Panc1 (cell line): ENCODE measurements around the gene MFAP3. TPM values are rescaled to one million over a fixed set of nuclear protein-coding genes. Genes with fewer than 3 reads are reported as not detected.

Source experiments
- ATAC-seq: fragments of 200-7000 bp; cut with Tn5 transposase; 2 replicates; pipeline ENCODE4 v1.9.1; 2020; ENCODE audit warnings: mild to moderate bottlenecking, moderate library complexity
- BruUV-seq: library from RNA; stranded (reverse); fragments of 400-500 nt; replicated peaks from 2 replicates; lab custom pipeline; 2021; lab: Mats Ljungman, UMichigan
- CTCF ChIA-PET: fragments of 300-600 bp; sonication (Branson Sonifier 250); formaldehyde crosslinking; loops from one replicate; lab custom pipeline; 2022; ENCODE audit warnings: antibody characterized with exemption; lab: Charles Lee
- POLR2A ChIA-PET: fragments of 300-600 bp; sonication (Branson Sonifier 250); formaldehyde crosslinking; loops from one replicate; lab custom pipeline; 2022; ENCODE audit warnings: antibody characterized with exemption; lab: Charles Lee
- DNase-seq: peaks from one replicate; pipeline ENCODE4 v3.0.0-alpha.2; 2010; ENCODE audit warnings: low read depth, low spot score
- H3K27ac ChIP-seq: 2 replicates; pipeline ENCODE4 v1.5.1; 2011; ENCODE audit warnings: mild to moderate bottlenecking, low read length, inconsistent platforms
- H3K27me3 ChIP-seq: fragments of 200-500 bp; sonication (Bioruptor generic); 2 replicates; pipeline ENCODE4 v1.6.0; 2014; ENCODE audit warnings: low read length, inconsistent platforms; ENCODE audit not compliant: control insufficient read depth, insufficient read depth
- H3K36me3 ChIP-seq: fragments of 200-500 bp; sonication (Bioruptor generic); 2 replicates; pipeline ENCODE4 v1.5.1; 2014; ENCODE audit warnings: inconsistent platforms, mild to moderate bottlenecking, low read length, moderate library complexity; ENCODE audit not compliant: control insufficient read depth, insufficient read depth
- H3K4me1 ChIP-seq: 2 replicates; pipeline ENCODE4 v1.5.1; 2011; ENCODE audit warnings: inconsistent platforms, mild to moderate bottlenecking, low read length, moderate library complexity; ENCODE audit not compliant: control insufficient read depth, insufficient read depth
- H3K4me3 ChIP-seq, 2 experiments: 2 replicates each; pipeline ENCODE4 v1.5.1; 2011 to 2012; ENCODE audit warnings: low read depth in 2 of 2, low read length in 2 of 2, mild to moderate bottlenecking in 2 of 2, inconsistent platforms in 1 of 2, moderate library complexity in 1 of 2
- H3K9me3 ChIP-seq: fragments of 200-500 bp; sonication (Bioruptor generic); 2 replicates; pipeline ENCODE4 v1.5.1; 2014; ENCODE audit warnings: low read depth, mild to moderate bottlenecking, inconsistent platforms, low read length, moderate library complexity; ENCODE audit not compliant: control insufficient read depth, insufficient read depth
- CTCF ChIP-seq: fragments of 450-650 bp; IDR thresholded peaks from 2 replicates; pipeline ENCODE4 v1.5.1; 2017; ENCODE audit warnings: mild to moderate bottlenecking
- POLR2AphosphoS5 ChIP-seq: IDR thresholded peaks from 2 replicates; pipeline ENCODE4 v1.6.1; 2012; ENCODE audit warnings: mild to moderate bottlenecking, low read depth, low read length, moderate library complexity
- REST ChIP-seq, 2 experiments: IDR thresholded peaks; 2 replicates each; pipeline ENCODE4 v1.6.1; 2011 to 2012; ENCODE audit warnings: low read depth in 2 of 2, control low read depth in 1 of 2, low read length in 1 of 2, mild to moderate bottlenecking in 1 of 2, moderate library complexity in 1 of 2; ENCODE audit not compliant: insufficient read depth in 1 of 2
- SIN3A ChIP-seq: IDR thresholded peaks from 2 replicates; pipeline ENCODE4 v1.6.1; 2012; ENCODE audit warnings: low read depth, mild to moderate bottlenecking, low read length, moderate library complexity, borderline replicate concordance; ENCODE audit not compliant: insufficient read depth
- TCF7L2 ChIP-seq: IDR thresholded peaks from 2 replicates; pipeline ENCODE4 v1.6.1; 2011; ENCODE audit warnings: mild to moderate bottlenecking, low read depth, low read length, inconsistent platforms
- in situ Hi-C: cut with HindIII; loops from 2 replicates; pipeline ENCODE4 v1.10.0; 2016; ENCODE audit warnings: low sequenced_read_pairs, low pct_unique_long_range_greater_than_20kb
- intact Hi-C: fragments of 100-400 bp; cut with micrococcal nuclease; formaldehyde crosslinking; loops from one replicate; pipeline ENCODE4 v1.10.0; 2022; ENCODE audit not compliant: unreplicated experiment
- total RNA-seq: library from RNA; stranded (reverse); gene quantifications from one replicate; pipeline ENCODE4 v1.2.1, GENCODE V29; 2021; ENCODE audit not compliant: unreplicated experiment

Gene MFAP3
- total RNA-seq, 1 experiment from 2014 or later: 24.2 TPM

GRCh38 chr5:154087260-154087659, 48.5 kb downstream of the MFAP3 start:
- H3K9me3 ChIP-seq: no peaks in the 10 kb centered on the region
- H3K27me3 ChIP-seq: peaks cover 13% of the 10 kb centered on the region
- in situ Hi-C loops: no loop called here
- BruUV-seq: no TSS peak
- no peak for ATAC-seq
- DNase-seq: no peak
- CTCF ChIA-PET: no interaction called here
- intact Hi-C loops: no loop called here
- no peak overlapping the region for H3K27ac ChIP-seq
- H3K4me3 ChIP-seq: no peak overlapping the region
- TF ChIP-seq POLR2AphosphoS5 (no peak), REST (IDR thresholded peaks at IDR 0.05; ENCODE audit: insufficient read depth in 1 of 2, low read depth in 2 of 2, low read length in 1 of 2) (no peak), TCF7L2 (no peak), CTCF (no peak), SIN3A (no peak)
- H3K36me3 ChIP-seq: no peaks in the 10 kb centered on the region
- POLR2A ChIA-PET: no interaction called here
- no peaks in the 10 kb centered on the region; the same call in 1 of the 2 replicates for H3K4me1 ChIP-seq

- ATAC-seq (no peak), DNase-seq (no peak)
- ChIA-PET CTCF (no interaction called here), POLR2A (no interaction called here)
- no peaks in the 10 kb centered on the region for H3K9me3 ChIP-seq
- no TSS peak for BruUV-seq
- no peaks in the 10 kb centered on the region; the same call in 1 of the 2 replicates for H3K4me1 ChIP-seq
- TF ChIP-seq POLR2AphosphoS5 (no peak), SIN3A (no peak), TCF7L2 (no peak), REST (IDR thresholded peaks at IDR 0.05; ENCODE audit: insufficient read depth in 1 of 2, low read depth in 2 of 2, low read length in 1 of 2) (no peak), CTCF (no peak)
- no peaks in the 10 kb centered on the region for H3K36me3 ChIP-seq
- peaks cover 13% of the 10 kb centered on the region for H3K27me3 ChIP-seq
- in situ Hi-C loops (no loop called here), intact Hi-C loops (no loop called here)
- H3K4me3 ChIP-seq: no peak overlapping the region
- H3K27ac ChIP-seq: no peak overlapping the region
Observed at GRCh38 chr5:154088801-154089200, 50.0 kb downstream of the MFAP3 start.
